ENCODE data around the gene USP37. TPM values are rescaled to one million over a fixed set of nuclear protein-coding genes. Genes with fewer than 3 reads are reported as not detected.

The USP37 gene
- polyA plus RNA-seq, 1 donor, result 9.0 TPM

GRCh38 chr2:218517434-218518206, 50.5 kb downstream of the USP37 start:
- H3K27me3 ChIP-seq (ENCODE audit: control insufficient read depth, insufficient read depth, low read length), result no peaks in the 10 kb centered on the region
- H3K9me3 ChIP-seq (ENCODE audit: control insufficient read depth, low read depth, low read length), result no peaks in the 10 kb centered on the region
- DNase-seq, result no peak
- H3K4me1 ChIP-seq (ENCODE audit: control insufficient read depth, insufficient read depth, low read length), result no peaks in the 10 kb centered on the region
- H3K27ac ChIP-seq (ENCODE audit: low read length), result no peak overlapping the region
- H3K4me3 ChIP-seq (ENCODE audit: low read length), result no peak overlapping the region
- peaks cover 13% of the 10 kb centered on the region for H3K36me3 ChIP-seq (ENCODE audit: control insufficient read depth, insufficient read depth, low read length)
- whole genome bisulfite sequencing (ENCODE audit: insufficient coverage, low lambda C conversion rate), result 76% methylated on average over 5 of the region's 5 CpGs

DNA sequence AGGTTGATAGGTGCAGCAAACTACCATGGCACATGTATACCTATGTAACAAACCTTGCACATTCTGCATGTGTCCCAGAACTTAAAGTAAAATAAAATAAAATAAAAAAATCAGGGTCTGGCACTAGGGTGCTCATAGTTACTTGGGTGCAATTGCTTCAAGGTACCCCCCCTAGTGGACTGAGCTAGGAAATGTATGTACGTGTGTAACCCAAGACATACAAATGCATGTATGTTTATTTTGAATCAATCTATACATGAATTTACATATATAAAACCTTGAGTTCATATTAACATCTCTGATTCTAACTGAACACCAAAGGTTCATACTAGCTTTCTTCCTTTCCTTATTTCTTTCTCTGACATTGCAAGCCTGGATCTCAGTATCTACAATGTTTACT, 51.5 kb downstream of the USP37 start:
- DNase-seq, result no peak
- peaks cover 8% of the 10 kb centered on the region for H3K36me3 ChIP-seq (ENCODE audit: control insufficient read depth, insufficient read depth, low read length)
- WGBS (ENCODE audit: insufficient coverage, low lambda C conversion rate), result no CpG with 5 or more reads among the region's 1 CpG

GRCh38 chr2:218513676-218514075, 54.5 kb downstream of the USP37 start:
- Histone ChIP-seq H3K4me1 (ENCODE audit: control insufficient read depth, insufficient read depth, low read length) (no peaks in the 10 kb centered on the region), H3K27me3 (ENCODE audit: control insufficient read depth, insufficient read depth, low read length) (no peaks in the 10 kb centered on the region), H3K36me3 (ENCODE audit: control insufficient read depth, insufficient read depth, low read length) (peaks cover 5% of the 10 kb centered on the region), H3K9me3 (ENCODE audit: control insufficient read depth, low read depth, low read length) (no peaks in the 10 kb centered on the region), H3K4me3 (ENCODE audit: low read length) (no peak overlapping the region), H3K27ac (ENCODE audit: low read length) (no peak overlapping the region)
- 100% methylated on average over 1 of the region's 5 CpGs for WGBS (ENCODE audit: insufficient coverage, low lambda C conversion rate)
- DNase-seq, result no peak

More for the DNA sequence above, 51.5 kb downstream of the USP37 start:
- H3K4me1 ChIP-seq (ENCODE audit: control insufficient read depth, insufficient read depth, low read length), result no peaks in the 10 kb centered on the region
- H3K9me3 ChIP-seq (ENCODE audit: control insufficient read depth, low read depth, low read length), result no peaks in the 10 kb centered on the region
- no peak overlapping the region for H3K4me3 ChIP-seq (ENCODE audit: low read length)
- no peak overlapping the region for H3K27ac ChIP-seq (ENCODE audit: low read length)
- no peaks in the 10 kb centered on the region for H3K27me3 ChIP-seq (ENCODE audit: control insufficient read depth, insufficient read depth, low read length)

GRCh38 chr2:218508299-218508698, 59.9 kb downstream of the USP37 start:
- Histone ChIP-seq H3K36me3 (ENCODE audit: control insufficient read depth, insufficient read depth, low read length) (peaks cover 11% of the 10 kb centered on the region), H3K4me1 (ENCODE audit: control insufficient read depth, insufficient read depth, low read length) (no peaks in the 10 kb centered on the region), H3K27ac (ENCODE audit: low read length) (no peak overlapping the region), H3K9me3 (ENCODE audit: control insufficient read depth, low read depth, low read length) (no peaks in the 10 kb centered on the region), H3K27me3 (ENCODE audit: control insufficient read depth, insufficient read depth, low read length) (no peaks in the 10 kb centered on the region), H3K4me3 (ENCODE audit: low read length) (no peak overlapping the region)
- DNase-seq, result no peak

- DNase-seq, result no peak
Observed at GRCh38 chr2:218505754-218506371, 62.3 kb downstream of the USP37 start.

GRCh38 chr2:218501665-218502064, 66.5 kb downstream of the USP37 start:
- Histone ChIP-seq H3K27ac (ENCODE audit: low read length) (no peak overlapping the region), H3K27me3 (ENCODE audit: control insufficient read depth, insufficient read depth, low read length) (no peaks in the 10 kb centered on the region), H3K9me3 (ENCODE audit: control insufficient read depth, low read depth, low read length) (no peaks in the 10 kb centered on the region), H3K4me1 (ENCODE audit: control insufficient read depth, insufficient read depth, low read length) (no peaks in the 10 kb centered on the region), H3K4me3 (ENCODE audit: low read length) (no peak overlapping the region), H3K36me3 (ENCODE audit: control insufficient read depth, insufficient read depth, low read length) (peaks cover 19% of the 10 kb centered on the region)
- peak in 1 of 2 donors; percentile 5 for DNase-seq
- no CpG with 5 or more reads among the region's 2 CpGs for WGBS (ENCODE audit: insufficient coverage, low lambda C conversion rate)

More at GRCh38 chr2:218505754-218506371, 62.3 kb downstream of the USP37 start:
- Histone ChIP-seq H3K27me3 (ENCODE audit: control insufficient read depth, insufficient read depth, low read length) (no peaks in the 10 kb centered on the region), H3K4me1 (ENCODE audit: control insufficient read depth, insufficient read depth, low read length) (no peaks in the 10 kb centered on the region), H3K36me3 (ENCODE audit: control insufficient read depth, insufficient read depth, low read length) (peaks cover 11% of the 10 kb centered on the region), H3K4me3 (ENCODE audit: low read length) (no peak overlapping the region), H3K27ac (ENCODE audit: low read length) (no peak overlapping the region), H3K9me3 (ENCODE audit: control insufficient read depth, low read depth, low read length) (no peaks in the 10 kb centered on the region)
- WGBS (ENCODE audit: insufficient coverage, low lambda C conversion rate), result 100% methylated on average over 1 of the region's 6 CpGs

- H3K27ac ChIP-seq (ENCODE audit: low read length), result no peak overlapping the region
Observed at GRCh38 chr2:218500501-218501060, 67.6 kb downstream of the USP37 start.

GRCh38 chr2:218485986-218486667, 82.0 kb downstream of the USP37 start:
- 100% methylated on average over 2 of the region's 7 CpGs for WGBS (ENCODE audit: insufficient coverage, low lambda C conversion rate)
- no peak overlapping the region for H3K4me3 ChIP-seq (ENCODE audit: low read length)
- DNase-seq, result no peak
- H3K4me1 ChIP-seq (ENCODE audit: control insufficient read depth, insufficient read depth, low read length), result no peaks in the 10 kb centered on the region
- H3K36me3 ChIP-seq (ENCODE audit: control insufficient read depth, insufficient read depth, low read length), result peaks cover 43% of the 10 kb centered on the region
- H3K27me3 ChIP-seq (ENCODE audit: control insufficient read depth, insufficient read depth, low read length), result no peaks in the 10 kb centered on the region
- H3K9me3 ChIP-seq (ENCODE audit: control insufficient read depth, low read depth, low read length), result no peaks in the 10 kb centered on the region
- H3K27ac ChIP-seq (ENCODE audit: low read length), result no peak overlapping the region

More at GRCh38 chr2:218500501-218501060, 67.6 kb downstream of the USP37 start:
- no CpG with 5 or more reads among the region's 10 CpGs for WGBS (ENCODE audit: insufficient coverage, low lambda C conversion rate)
- H3K4me3 ChIP-seq (ENCODE audit: low read length), result no peak overlapping the region
- H3K9me3 ChIP-seq (ENCODE audit: control insufficient read depth, low read depth, low read length), result no peaks in the 10 kb centered on the region
- DNase-seq, result no peak
- no peaks in the 10 kb centered on the region for H3K27me3 ChIP-seq (ENCODE audit: control insufficient read depth, insufficient read depth, low read length)
- H3K36me3 ChIP-seq (ENCODE audit: control insufficient read depth, insufficient read depth, low read length), result peaks cover 23% of the 10 kb centered on the region
- H3K4me1 ChIP-seq (ENCODE audit: control insufficient read depth, insufficient read depth, low read length), result no peaks in the 10 kb centered on the region

GRCh38 chr2:218482651-218483050, 85.5 kb downstream of the USP37 start:
- Histone ChIP-seq H3K27me3 (ENCODE audit: control insufficient read depth, insufficient read depth, low read length) (no peaks in the 10 kb centered on the region), H3K36me3 (ENCODE audit: control insufficient read depth, insufficient read depth, low read length) (peaks cover 41% of the 10 kb centered on the region), H3K4me1 (ENCODE audit: control insufficient read depth, insufficient read depth, low read length) (no peaks in the 10 kb centered on the region), H3K27ac (ENCODE audit: low read length) (no peak overlapping the region), H3K4me3 (ENCODE audit: low read length) (no peak overlapping the region), H3K9me3 (ENCODE audit: control insufficient read depth, low read depth, low read length) (no peaks in the 10 kb centered on the region)
- WGBS (ENCODE audit: insufficient coverage, low lambda C conversion rate), result no CpG with 5 or more reads among the region's 1 CpG
- DNase-seq, result no peak

DNA sequence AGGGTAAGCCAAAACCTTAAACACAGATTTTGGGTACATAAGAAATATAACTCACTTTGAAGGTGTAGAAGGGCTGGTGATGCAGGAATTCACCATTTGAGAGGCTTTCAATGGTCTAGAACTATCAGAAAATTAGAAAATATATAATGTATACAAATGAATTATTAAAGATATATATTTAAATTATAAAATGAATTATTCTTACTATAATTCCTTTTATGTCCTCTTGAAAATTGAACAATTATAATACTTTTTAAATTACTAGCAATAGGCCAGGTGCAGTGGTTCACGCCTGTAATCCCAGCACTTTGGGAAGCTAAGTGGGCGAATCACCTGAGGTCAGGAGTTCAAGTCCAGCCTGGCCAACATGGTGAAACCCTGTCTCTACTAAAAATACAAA, 88.6 kb downstream of the USP37 start:
- Histone ChIP-seq H3K27ac (ENCODE audit: low read length) (no peak overlapping the region), H3K27me3 (ENCODE audit: control insufficient read depth, insufficient read depth, low read length) (no peaks in the 10 kb centered on the region), H3K4me1 (ENCODE audit: control insufficient read depth, insufficient read depth, low read length) (no peaks in the 10 kb centered on the region), H3K36me3 (ENCODE audit: control insufficient read depth, insufficient read depth, low read length) (peaks cover 44% of the 10 kb centered on the region), H3K4me3 (ENCODE audit: low read length) (no peak overlapping the region), H3K9me3 (ENCODE audit: control insufficient read depth, low read depth, low read length) (no peaks in the 10 kb centered on the region)
- no CpG with 5 or more reads among the region's 2 CpGs for WGBS (ENCODE audit: insufficient coverage, low lambda C conversion rate)
- DNase-seq, result no peak

All from large intestine (tissue), 3 donors.